ENCODE results near the gene TNRC6A. TPM values are rescaled to one million over a fixed set of nuclear protein-coding genes. Genes with fewer than 3 reads are reported as not detected.
"Not testable (repeated sequence)": the region's sequence is repeated elsewhere in the genome, so short reads cannot be mapped to it uniquely, and the experiment has no call there.

TNRC6A gene
- total and polyA plus RNA-seq, 2 experiments from 2014 or later: 12.5 to 13.1 TPM

DNA sequence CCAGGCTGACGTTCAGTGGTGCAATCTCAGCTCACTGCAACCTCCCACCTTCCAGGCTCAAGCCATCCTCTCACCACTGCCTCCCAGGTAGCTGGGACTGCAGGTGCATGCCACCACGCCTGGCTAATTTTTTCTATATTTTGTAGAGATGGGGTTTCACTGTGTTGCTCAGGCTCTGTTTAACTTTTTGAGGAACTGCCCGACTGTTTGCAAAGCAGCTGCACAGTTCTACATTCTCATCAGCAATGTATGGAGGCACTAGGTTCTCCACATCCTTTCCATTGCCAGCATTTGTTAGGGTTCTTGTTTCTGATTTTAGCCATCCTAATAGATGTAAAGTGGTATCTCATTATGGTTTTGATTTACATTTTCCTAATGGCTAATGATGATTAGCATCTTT lies 9.4 kb downstream of the TNRC6A start:
- no peaks in the 10 kb centered on the region for H3K27me3 ChIP-seq (replicated peaks; ENCODE audit: insufficient read depth)
- peaks cover 100% of the 10 kb centered on the region for H3K79me2 ChIP-seq (ENCODE audit: insufficient read depth)
- no peaks in the 10 kb centered on the region for H3K9me2 ChIP-seq (ENCODE audit: insufficient read depth)
- H3K4me2 ChIP-seq (ENCODE audit: unreplicated experiment): no peak overlapping the region
- H3K9ac ChIP-seq: no peak overlapping the region
- DNase-seq: no peak
- in situ Hi-C loops (cut with MboI): no loop called here
- H3K4me1 ChIP-seq (ENCODE audit: insufficient read depth): peaks cover 47% of the 10 kb centered on the region
- H3K4me3 ChIP-seq: no peak overlapping the region
- H2AFZ ChIP-seq: no peak overlapping the region
- peaks cover 14% of the 10 kb centered on the region for H4K20me1 ChIP-seq (ENCODE audit: insufficient read depth)
- H3F3A ChIP-seq (ENCODE audit: insufficient read depth): peaks cover 60% of the 10 kb centered on the region
- TF ChIP-seq EZH2phosphoT487 (IDR thresholded peaks at IDR 0.05; ENCODE audit: insufficient read depth, low read depth) (no peak), EZH2 (IDR thresholded peaks at IDR 0.05; ENCODE audit: insufficient read depth, poor library complexity, severe bottlenecking) (no peak)
- H3K9me3 ChIP-seq (ENCODE audit: low read depth): no peaks in the 10 kb centered on the region
- H3K27ac ChIP-seq: no peak overlapping the region
- no peaks in the 10 kb centered on the region for H3K36me3 ChIP-seq (ENCODE audit: low read depth)
- 90 to 94% methylated on average over 3 of the region's 3 CpGs for WGBS, 2 experiments (ENCODE audit: low coverage in 1 of 2, low lambda C conversion rate in 2 of 2, missing lambda C conversion rate in 2 of 2)

DNA sequence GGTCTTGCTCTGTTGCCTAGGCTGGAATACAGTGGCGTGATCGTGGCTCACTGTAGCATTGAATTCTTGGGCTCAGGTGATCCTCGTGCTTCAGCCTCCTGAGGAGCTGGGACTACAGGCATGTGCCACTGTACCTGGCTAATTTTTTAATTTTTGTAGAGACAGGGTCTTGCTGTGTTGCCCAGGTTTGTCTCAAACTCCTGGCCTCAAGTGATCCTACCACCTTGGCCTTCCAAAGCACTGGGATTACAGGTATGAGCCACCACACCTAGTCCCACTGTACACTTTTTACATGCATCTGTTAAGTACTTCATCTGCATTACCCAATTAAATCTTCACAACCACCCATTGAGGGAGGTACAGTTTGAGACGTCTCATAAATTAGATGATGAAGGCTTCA lies 12.4 kb downstream of the TNRC6A start:
- Histone ChIP-seq H3K9me2 (ENCODE audit: insufficient read depth) (no peaks in the 10 kb centered on the region), H3K36me3 (ENCODE audit: low read depth) (no peaks in the 10 kb centered on the region), H3K9me3 (ENCODE audit: low read depth) (no peaks in the 10 kb centered on the region), H4K20me1 (ENCODE audit: insufficient read depth) (peaks cover 19% of the 10 kb centered on the region), H3F3A (ENCODE audit: insufficient read depth) (peaks cover 31% of the 10 kb centered on the region), H3K4me1 (ENCODE audit: insufficient read depth) (peaks cover 27% of the 10 kb centered on the region), H3K79me2 (ENCODE audit: insufficient read depth) (peaks cover 100% of the 10 kb centered on the region), H3K4me3 (no peak overlapping the region), H3K4me2 (ENCODE audit: unreplicated experiment) (no peak overlapping the region), H3K27me3 (replicated peaks; ENCODE audit: insufficient read depth) (no peaks in the 10 kb centered on the region), H3K27ac (no peak overlapping the region), H2AFZ (no peak overlapping the region), H3K9ac (no peak overlapping the region)
- WGBS, 2 experiments (ENCODE audit: low coverage in 1 of 2, low lambda C conversion rate in 2 of 2, missing lambda C conversion rate in 2 of 2): 89 to 90% methylated on average over 4 of the region's 4 CpGs
- DNase-seq: no peak
- in situ Hi-C loops (cut with MboI): no loop called here
- TF ChIP-seq EZH2 (IDR thresholded peaks at IDR 0.05; ENCODE audit: insufficient read depth, poor library complexity, severe bottlenecking) (no peak), EZH2phosphoT487 (IDR thresholded peaks at IDR 0.05; ENCODE audit: insufficient read depth, low read depth) (no peak)

DNA sequence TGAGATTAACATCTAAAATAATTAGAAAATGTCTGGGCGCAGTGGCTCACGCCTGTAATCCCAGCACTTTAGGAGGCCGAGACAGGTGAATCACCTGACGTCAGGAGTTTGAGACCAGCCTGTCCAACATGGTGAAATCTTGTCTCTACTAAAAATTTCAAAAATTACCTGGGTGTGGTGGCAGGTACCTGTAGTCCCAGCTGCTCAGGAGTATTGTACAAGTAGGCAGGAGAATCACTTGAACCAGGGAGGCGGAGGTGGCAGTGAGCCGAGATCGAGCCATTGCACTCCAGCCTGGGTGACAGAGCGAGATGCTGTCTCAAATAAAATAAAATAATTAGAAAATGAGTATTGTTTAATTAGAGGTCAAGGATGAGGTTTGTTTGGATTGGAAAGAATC lies 13.2 kb downstream of the TNRC6A start:
- peaks cover 100% of the 10 kb centered on the region for H3K79me2 ChIP-seq (ENCODE audit: insufficient read depth)
- H2AFZ ChIP-seq; DNase-seq; H3K27me3 ChIP-seq (replicated peaks; ENCODE audit: insufficient read depth); H3K36me3 ChIP-seq (ENCODE audit: low read depth); in situ Hi-C loops (cut with MboI); H3K4me3 ChIP-seq; H3K9me2 ChIP-seq (ENCODE audit: insufficient read depth); H3K9me3 ChIP-seq (ENCODE audit: low read depth); H3K27ac ChIP-seq; H3K9ac ChIP-seq; H3K4me2 ChIP-seq (ENCODE audit: unreplicated experiment): not testable (repeated sequence)
- peaks cover 31% of the 10 kb centered on the region for H3F3A ChIP-seq (ENCODE audit: insufficient read depth)
- 94 to 97% methylated on average over 8 of the region's 8 CpGs for WGBS, 2 experiments (ENCODE audit: low coverage in 1 of 2, low lambda C conversion rate in 2 of 2, missing lambda C conversion rate in 2 of 2)
- peaks cover 21% of the 10 kb centered on the region for H3K4me1 ChIP-seq (ENCODE audit: insufficient read depth)
- peaks cover 24% of the 10 kb centered on the region for H4K20me1 ChIP-seq (ENCODE audit: insufficient read depth)

DNA sequence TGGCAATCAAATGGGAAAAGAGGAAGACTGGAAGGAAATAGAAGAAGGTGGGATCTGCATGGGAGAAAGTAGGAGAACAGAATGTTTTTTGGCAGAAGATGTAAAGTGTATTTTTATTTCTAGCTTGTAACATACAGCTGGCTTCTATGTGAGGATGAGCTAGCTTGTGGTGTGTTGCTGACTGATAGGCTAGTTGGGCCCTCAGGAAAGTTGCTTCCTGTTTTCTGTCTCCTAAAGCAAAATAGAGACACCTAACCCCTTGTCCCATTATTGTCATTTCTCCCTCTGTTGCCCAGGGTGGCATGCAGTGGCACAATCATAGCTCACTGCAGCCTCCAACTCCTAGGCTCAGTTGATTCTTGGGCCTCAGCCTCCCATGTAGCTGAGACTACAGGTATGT lies 15.9 kb downstream of the TNRC6A start:
- no peak overlapping the region for H3K27ac ChIP-seq
- no peaks in the 10 kb centered on the region for H3K9me3 ChIP-seq (ENCODE audit: low read depth)
- in situ Hi-C loops (cut with MboI): no loop called here
- TF ChIP-seq EZH2phosphoT487 (IDR thresholded peaks at IDR 0.05; ENCODE audit: insufficient read depth, low read depth): no peak
- TF ChIP-seq EZH2 (IDR thresholded peaks at IDR 0.05; ENCODE audit: insufficient read depth, poor library complexity, severe bottlenecking): no peak
- no peak overlapping the region for H2AFZ ChIP-seq
- H3K4me2 ChIP-seq (ENCODE audit: unreplicated experiment): no peak overlapping the region
- no peaks in the 10 kb centered on the region for H3K9me2 ChIP-seq (ENCODE audit: insufficient read depth)
- H3K4me1 ChIP-seq (ENCODE audit: insufficient read depth): peaks cover 18% of the 10 kb centered on the region
- H3K36me3 ChIP-seq (ENCODE audit: low read depth): no peaks in the 10 kb centered on the region
- H3F3A ChIP-seq (ENCODE audit: insufficient read depth): peaks cover 24% of the 10 kb centered on the region
- H4K20me1 ChIP-seq (ENCODE audit: insufficient read depth): peaks cover 27% of the 10 kb centered on the region
- DNase-seq: no peak
- no peak overlapping the region for H3K9ac ChIP-seq
- H3K79me2 ChIP-seq (ENCODE audit: insufficient read depth): peaks cover 98% of the 10 kb centered on the region
- no peak overlapping the region for H3K4me3 ChIP-seq
- H3K27me3 ChIP-seq (replicated peaks; ENCODE audit: insufficient read depth): no peaks in the 10 kb centered on the region

DNA sequence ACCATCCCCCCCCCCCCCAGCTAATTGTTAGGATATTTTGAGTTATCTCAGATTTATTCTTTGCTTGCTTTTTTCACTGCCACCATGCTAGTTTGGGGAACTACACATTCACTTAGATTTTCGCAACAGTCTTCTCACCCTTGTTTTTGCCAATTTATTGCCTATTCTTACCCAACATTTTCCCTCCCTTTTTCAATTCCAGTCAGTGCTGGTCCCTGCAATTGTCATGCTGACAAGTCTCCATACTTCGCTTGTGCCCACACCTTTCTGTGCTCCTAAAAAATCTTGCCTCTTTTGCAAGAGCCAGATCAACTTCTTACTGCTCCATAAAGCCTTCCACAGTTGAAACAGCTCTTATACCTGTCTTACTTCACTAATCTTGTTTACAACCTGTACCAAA lies 16.3 kb downstream of the TNRC6A start:
- H3K9me3 ChIP-seq (ENCODE audit: low read depth): no peaks in the 10 kb centered on the region
- peaks cover 3% of the 10 kb centered on the region; the same call in 1 of the 2 replicates for H3K36me3 ChIP-seq (ENCODE audit: low read depth)
- peaks cover 98% of the 10 kb centered on the region for H3K79me2 ChIP-seq (ENCODE audit: insufficient read depth)
- H3K4me2 ChIP-seq (ENCODE audit: unreplicated experiment): no peak overlapping the region
- no peak overlapping the region for H3K9ac ChIP-seq
- H3F3A ChIP-seq (ENCODE audit: insufficient read depth): peaks cover 24% of the 10 kb centered on the region
- no peak for DNase-seq
- no peaks in the 10 kb centered on the region for H3K27me3 ChIP-seq (replicated peaks; ENCODE audit: insufficient read depth)
- in situ Hi-C loops (cut with MboI): no loop called here
- TF ChIP-seq EZH2 (IDR thresholded peaks at IDR 0.05; ENCODE audit: insufficient read depth, poor library complexity, severe bottlenecking): no peak
- no peak for TF ChIP-seq EZH2phosphoT487 (IDR thresholded peaks at IDR 0.05; ENCODE audit: insufficient read depth, low read depth)
- no peak overlapping the region for H2AFZ ChIP-seq
- no peak overlapping the region for H3K27ac ChIP-seq
- no peaks in the 10 kb centered on the region for H3K9me2 ChIP-seq (ENCODE audit: insufficient read depth)
- H4K20me1 ChIP-seq (ENCODE audit: insufficient read depth): peaks cover 24% of the 10 kb centered on the region
- H3K4me1 ChIP-seq (ENCODE audit: insufficient read depth): peaks cover 16% of the 10 kb centered on the region
- no peak overlapping the region for H3K4me3 ChIP-seq
- WGBS, 2 experiments (ENCODE audit: low coverage in 1 of 2, low lambda C conversion rate in 2 of 2, missing lambda C conversion rate in 2 of 2): 95 to 100% methylated on average over 2 of the region's 2 CpGs
